ENCODE data around the gene DUOX1.

- TF ChIP-seq POLR2A (IDR thresholded peaks at IDR 0.05; ENCODE audit: low read depth, low read length), result no peak
- TF ChIP-seq TAF1 (IDR thresholded peaks at IDR 0.05; ENCODE audit: low read depth, low read length), result no peak
Observed at GRCh38 chr15:45168286-45168685, 38.5 kb downstream of the DUOX1 start.

All from GM12891 (cell line).